ENCODE measurements around the gene NEIL1.
"Not testable (repeated sequence)": the region's sequence is repeated elsewhere in the genome, so short reads cannot be mapped to it uniquely, and the experiment has no call there.

NEIL1 gene

GRCh38 chr15:75380773-75381172 lies 33.9 kb downstream of the NEIL1 start:
- no peak for DNase-seq (ENCODE audit: low read depth)

DNA sequence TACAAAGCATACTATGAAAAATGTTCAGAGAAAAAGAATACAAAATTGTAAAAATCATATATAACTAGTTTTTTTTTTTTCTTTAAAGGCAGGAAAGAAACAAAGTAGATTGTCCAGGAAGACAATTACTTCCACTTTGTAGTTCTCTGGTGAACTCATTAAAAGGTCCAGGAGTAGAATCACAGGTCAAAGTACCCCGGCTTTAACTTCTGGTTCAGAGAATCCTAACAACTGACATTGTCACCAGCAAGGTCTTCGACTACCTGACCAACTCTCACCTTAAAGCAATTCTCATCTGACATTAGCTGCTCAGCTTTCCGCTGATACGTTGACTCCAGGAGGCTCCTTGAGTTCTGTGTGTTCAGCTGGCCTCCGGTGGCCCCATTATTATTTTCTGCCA lies 37.1 kb downstream of the NEIL1 start:
- DNase-seq (ENCODE audit: low read depth), result not testable (repeated sequence)

GRCh38 chr15:75389791-75390382 lies 43.0 kb downstream of the NEIL1 start:
- no peak for DNase-seq (ENCODE audit: low read depth)

DNA sequence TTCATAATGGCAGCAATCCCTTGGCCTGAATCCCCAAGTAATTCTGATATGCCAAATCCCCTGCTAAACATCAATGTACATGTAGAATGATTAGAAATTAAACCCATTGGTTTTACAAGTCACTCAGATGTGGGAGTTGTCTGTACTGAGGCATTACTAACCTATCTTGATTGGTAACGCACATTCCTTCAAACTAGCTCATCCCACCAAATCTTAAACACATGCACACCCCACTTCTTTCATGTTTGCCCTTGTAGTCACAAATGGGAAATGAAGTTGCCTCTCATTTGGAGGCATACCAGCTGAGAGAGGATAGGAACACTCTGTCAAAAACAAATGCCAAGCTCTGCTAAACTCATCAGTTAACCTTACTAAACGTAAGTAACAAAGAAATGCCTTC lies 50.7 kb downstream of the NEIL1 start:
- DNase-seq (ENCODE audit: low read depth), result no peak

DNA sequence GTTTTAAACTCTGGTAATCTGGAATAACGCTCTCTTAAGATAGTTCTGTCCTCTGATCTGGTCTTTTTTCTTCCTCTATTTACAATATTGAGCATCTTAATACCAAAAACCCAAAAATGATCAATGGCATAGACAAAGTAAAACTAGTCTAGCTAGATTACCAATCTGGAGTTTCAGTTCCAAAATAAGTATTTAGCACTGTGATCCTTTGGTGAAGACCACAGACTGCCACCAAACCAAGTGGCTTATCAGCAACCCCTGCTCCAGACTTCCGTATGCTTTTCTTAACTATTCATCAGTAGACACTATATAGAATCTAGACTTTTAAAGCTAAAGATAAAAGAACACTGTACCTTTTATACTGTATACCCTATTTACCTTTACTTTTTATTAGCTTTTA lies 57.1 kb downstream of the NEIL1 start:
- no peak for DNase-seq (ENCODE audit: low read depth)
